HG02938 (cell line): ENCODE data around the gene ZDHHC11B.

Source experiments
- ATAC-seq: cut with Tn5 transposase; IDR thresholded peaks from one replicate; pipeline ENCODE4 v1.9.1; 2021; ENCODE audit warnings: mild to moderate bottlenecking, moderate library complexity; ENCODE audit not compliant: unreplicated experiment

The ZDHHC11B gene

GRCh38 chr5:675111-675870, 109.2 kb downstream of the ZDHHC11B start:
- no peak for ATAC-seq

- ATAC-seq = no peak
These were observed 109.9 kb downstream of the ZDHHC11B start for GRCh38 chr5:674630-675011.

GRCh38 chr5:673831-674629, 110.5 kb downstream of the ZDHHC11B start:
- ATAC-seq = no peak

GRCh38 chr5:673161-673830, 111.2 kb downstream of the ZDHHC11B start:
- no peak for ATAC-seq

GRCh38 chr5:672329-673160, 112.0 kb downstream of the ZDHHC11B start:
- no peak for ATAC-seq

- no peak for ATAC-seq
These were observed 112.8 kb downstream of the ZDHHC11B start for GRCh38 chr5:671459-672328.

- ATAC-seq = no peak
These were observed 113.9 kb downstream of the ZDHHC11B start for GRCh38 chr5:670396-671270.

- ATAC-seq = no peak
These were observed 114.6 kb downstream of the ZDHHC11B start for GRCh38 chr5:669842-670395.

GRCh38 chr5:669111-669841, 115.3 kb downstream of the ZDHHC11B start:
- ATAC-seq = no peak

- ATAC-seq = no peak
These were observed 116.1 kb downstream of the ZDHHC11B start for GRCh38 chr5:668283-668995.

GRCh38 chr5:666816-667498, 117.6 kb downstream of the ZDHHC11B start:
- ATAC-seq = no peak

GRCh38 chr5:665956-666711, 118.4 kb downstream of the ZDHHC11B start:
- no peak for ATAC-seq

- ATAC-seq = no peak
These were observed 119.0 kb downstream of the ZDHHC11B start for GRCh38 chr5:665541-665955.

GRCh38 chr5:664994-665360, 119.6 kb downstream of the ZDHHC11B start:
- no peak for ATAC-seq

- no peak for ATAC-seq
These were observed 120.1 kb downstream of the ZDHHC11B start for GRCh38 chr5:664343-664993.
